HG03575 (cell line): Measurements from ENCODE around the gene KMT2E.
"Not testable (repeated sequence)": the region's sequence is repeated elsewhere in the genome, so short reads cannot be mapped to it uniquely, and the experiment has no call there.

Experiments
- ATAC-seq: cut with Tn5 transposase; IDR thresholded peaks from one replicate; pipeline ENCODE4 v1.9.1; 2021; ENCODE audit not compliant: unreplicated experiment, insufficient number of reproducible peaks, low FRiP score; ENCODE audit errors: extremely low read depth

KMT2E gene

GRCh38 chr7:105050493-105050892 lies 36.5 kb downstream of the KMT2E start:
- ATAC-seq, result no peak

GRCh38 chr7:105050899-105051298 lies 36.9 kb downstream of the KMT2E start:
- not testable (repeated sequence) for ATAC-seq

GRCh38 chr7:105055084-105055483 lies 41.1 kb downstream of the KMT2E start:
- no peak for ATAC-seq

GRCh38 chr7:105055621-105056020 lies 41.6 kb downstream of the KMT2E start:
- no peak for ATAC-seq

GRCh38 chr7:105057472-105057871 lies 43.5 kb downstream of the KMT2E start:
- ATAC-seq, result no peak

GRCh38 chr7:105060437-105060836 lies 46.4 kb downstream of the KMT2E start:
- ATAC-seq, result no peak

GRCh38 chr7:105060923-105061322 lies 46.9 kb downstream of the KMT2E start:
- ATAC-seq, result no peak

GRCh38 chr7:105065104-105065503 lies 51.1 kb downstream of the KMT2E start:
- no peak for ATAC-seq

- no peak for ATAC-seq
Measured at GRCh38 chr7:105067691-105068090, 53.7 kb downstream of the KMT2E start.

GRCh38 chr7:105068886-105069285 lies 54.9 kb downstream of the KMT2E start:
- no peak for ATAC-seq

GRCh38 chr7:105073143-105073542 lies 59.1 kb downstream of the KMT2E start:
- no peak for ATAC-seq

- no peak for ATAC-seq
Measured at GRCh38 chr7:105079348-105079747, 65.3 kb downstream of the KMT2E start.

GRCh38 chr7:105084581-105084980 lies 70.6 kb downstream of the KMT2E start:
- no peak for ATAC-seq

- no peak for ATAC-seq
Measured at GRCh38 chr7:105086850-105087249, 72.8 kb downstream of the KMT2E start.

- no peak for ATAC-seq
Measured at GRCh38 chr7:105087981-105088380, 74.0 kb downstream of the KMT2E start.

- no peak for ATAC-seq
Measured at GRCh38 chr7:105088456-105088855, 74.5 kb downstream of the KMT2E start.

- ATAC-seq, result no peak
Measured at GRCh38 chr7:105094966-105095365, 81.0 kb downstream of the KMT2E start.

GRCh38 chr7:105096306-105096705 lies 82.3 kb downstream of the KMT2E start:
- ATAC-seq, result no peak

- no peak for ATAC-seq
Measured at GRCh38 chr7:105097619-105098018, 83.6 kb downstream of the KMT2E start.

GRCh38 chr7:105098863-105099515 lies 85.0 kb downstream of the KMT2E start:
- ATAC-seq, result peak; percentile 67

GRCh38 chr7:105101864-105102263 lies 87.9 kb downstream of the KMT2E start:
- ATAC-seq, result no peak
